Transverse colon (tissue), 4 donors: Measurements from ENCODE around the gene LMOD3. TPM values are rescaled to one million over a fixed set of nuclear protein-coding genes. Genes with fewer than 3 reads are reported as not detected.

Source experiments
- DNase-seq: peaks from one replicate; pipeline ENCODE4 v3.0.0-alpha.2; 2019
- H3K27ac ChIP-seq, 4 donors: fragments of 200-600 bp; sonication (generic); 2 replicates each; pipeline ENCODE4 v1.5.1; 2016 to 2018; ENCODE audit warnings: inconsistent platforms in 4 of 4
- H3K27me3 ChIP-seq: fragments of 200-600 bp; sonication (generic); 2 replicates; pipeline ENCODE4 v1.5.1; 2017; ENCODE audit warnings: inconsistent platforms
- H3K36me3 ChIP-seq, 4 donors: fragments of 200-600 bp; sonication (generic); 2 replicates each; pipeline ENCODE4 v1.5.1; 2017 to 2019; ENCODE audit warnings: inconsistent platforms in 4 of 4
- H3K4me1 ChIP-seq, 4 donors: fragments of 200-600 bp; sonication (generic); 2 replicates each; pipeline ENCODE4 v1.5.1; 2017 to 2020; ENCODE audit warnings: inconsistent platforms in 4 of 4
- H3K4me3 ChIP-seq, 4 donors: fragments of 200-600 bp; sonication (generic); 1 replicate in 1 of 4; 2 replicates in 3 of 4; pipeline versions ENCODE4 v1.5.1 to v1.6.1; 2017 to 2019; ENCODE audit warnings: inconsistent platforms in 4 of 4
- H3K9me3 ChIP-seq, 2 donors: fragments of 200-600 bp; sonication (generic); 2 replicates each; pipeline ENCODE4 v1.5.1; 2017 to 2019; ENCODE audit warnings: inconsistent platforms in 2 of 2
- CTCF ChIP-seq, 5 experiments: fragments of 200-600 bp in 3 of 5; fragments of 450-650 bp in 2 of 5; sonication (generic) in 3 of 5; IDR thresholded peaks; 1 replicate in 2 of 5; 2 replicates in 3 of 5; pipeline ENCODE4 v1.5.1; 2016 to 2017; ENCODE audit warnings: antibody characterized with exemption in 5 of 5, inconsistent platforms in 3 of 5, mild to moderate bottlenecking in 2 of 5, moderate library complexity in 1 of 5
- EP300 ChIP-seq: sonication (generic); formaldehyde crosslinking; IDR thresholded peaks from one replicate; pipeline ENCODE4 v1.6.1; 2017; ENCODE audit warnings: antibody characterized with exemption, low read depth
- POLR2A ChIP-seq: fragments of 450-650 bp; IDR thresholded peaks from one replicate; pipeline ENCODE4 v1.6.1; 2016; ENCODE audit warnings: antibody characterized with exemption, mild to moderate bottlenecking, moderate library complexity
- POLR2AphosphoS5 ChIP-seq, 3 donors: sonication (generic); formaldehyde crosslinking; IDR thresholded peaks; one replicate each; pipeline ENCODE4 v1.6.1; 2016; ENCODE audit warnings: antibody characterized with exemption in 3 of 3
- WGBS, 2 donors: methylation state at CpG; one replicate each; pipeline ENCODE4 v1.1.5; 2018; ENCODE audit warnings: low coverage in 1 of 2; 5-methylcytosine and 5-hydroxymethylcytosine counted together
- in situ Hi-C, 4 donors: fragments of 200-750 bp; cut with MboI; loops; one replicate each; pipeline versions ENCODE4 v1.15.0 to v1.15.1; 2017; ENCODE audit warnings: low sequenced_read_pairs in 3 of 4, low pct_ligation_motif_present in 1 of 4, low pct_unique_long_range_greater_than_20kb in 1 of 4
- intact Hi-C: fragments of 100-400 bp; cut with DNase I; formaldehyde crosslinking; loops from one replicate; pipeline ENCODE4 v1.15.1; 2023; ENCODE audit warnings: low total_unique reads
- total RNA-seq, 4 donors: library from RNA; depleted of rRNA; stranded (reverse); fragments of >200 nt; gene quantifications; one replicate each; pipeline ENCODE4 v1.1.0, GENCODE V29; 2016

LMOD3 gene
- total RNA-seq, 4 donors from 2014 or later, result 0.27 TPM; not detected in 3

DNA sequence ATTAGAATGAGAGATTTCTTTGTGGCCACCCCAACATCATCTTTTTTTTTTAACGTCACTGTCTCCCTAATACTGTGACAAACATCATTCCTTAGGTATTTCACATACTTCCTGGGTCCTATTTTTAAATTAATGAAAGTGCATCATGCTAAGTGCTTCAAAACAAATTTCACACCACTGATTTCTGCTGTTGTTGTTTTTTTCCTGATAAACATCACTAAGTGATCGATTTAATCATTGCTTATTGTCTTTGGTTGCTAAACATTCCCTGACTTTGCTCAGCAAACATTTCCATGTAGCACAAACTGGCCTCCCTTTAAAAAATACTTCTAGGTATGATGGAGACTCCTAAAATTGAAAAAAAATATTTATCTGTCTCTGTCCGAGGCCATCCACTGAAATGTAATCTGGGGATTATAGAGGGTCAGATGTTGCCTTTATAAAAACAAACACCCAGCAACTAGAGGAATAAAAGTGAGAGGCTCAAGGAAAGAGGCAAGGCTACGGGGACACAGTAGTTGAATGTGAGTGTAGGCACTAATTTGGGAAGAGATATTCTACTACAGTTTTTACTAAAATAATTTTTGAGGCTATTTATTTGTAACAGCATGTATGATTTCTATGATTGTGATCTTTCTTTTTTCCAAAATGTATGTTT lies 20.5 kb upstream of the LMOD3 start:
- in situ Hi-C loops, result loop anchor here in 1 of 4 donors (25.0 kb wide), 1 partner anchor 794 kb away; no protein-coding TSS in a partner anchor
- H3K36me3 ChIP-seq, result no peaks in the 10 kb centered on the region
- intact Hi-C loops, result no loop called here
- no peak for DNase-seq
- no peaks in the 10 kb centered on the region for H3K27me3 ChIP-seq
- no peaks in the 10 kb centered on the region for H3K9me3 ChIP-seq
- 62 to 72% methylated on average over 4 of the region's 4 CpGs for WGBS, 2 donors
- H3K27ac ChIP-seq, result no peak overlapping the region
- H3K4me1 ChIP-seq, result peaks cover 0 to 5% (median 0%) of the 10 kb centered on the region in 4 donors
- TF ChIP-seq POLR2AphosphoS5 (IDR thresholded peaks at IDR 0.05), result no peak
- no peak overlapping the region for H3K4me3 ChIP-seq

- TF ChIP-seq POLR2A (no peak), EP300 (no peak), POLR2AphosphoS5 (IDR thresholded peaks at IDR 0.05) (no peak), CTCF (IDR thresholded peaks at IDR 0.05) (no peak)
- Histone ChIP-seq H3K27ac (no peak overlapping the region), H3K4me3 (no peak overlapping the region), H3K36me3 (no peaks in the 10 kb centered on the region), H3K9me3 (no peaks in the 10 kb centered on the region), H3K27me3 (no peaks in the 10 kb centered on the region), H3K4me1 (peaks cover 0 to 5% (median 0%) of the 10 kb centered on the region in 4 donors)
- in situ Hi-C loops, result loop anchor here in 1 of 4 donors (25.0 kb wide), 1 partner anchor 795 kb away; no protein-coding TSS in a partner anchor
- 53 to 60% methylated on average over 3 of the region's 3 CpGs for WGBS, 2 donors
- no peak for DNase-seq
- intact Hi-C loops, result no loop called here
Observed at GRCh38 chr3:69142090-69142489, 19.7 kb upstream of the LMOD3 start.

GRCh38 chr3:69141313-69141712 lies 18.9 kb upstream of the LMOD3 start:
- H3K9me3 ChIP-seq, result no peaks in the 10 kb centered on the region
- in situ Hi-C loops, result loop anchor here in 1 of 4 donors (25.0 kb wide), 1 partner anchor 796 kb away; no protein-coding TSS in a partner anchor
- no peak for TF ChIP-seq POLR2AphosphoS5 (IDR thresholded peaks at IDR 0.05)
- TF ChIP-seq EP300, result no peak
- TF ChIP-seq CTCF (IDR thresholded peaks at IDR 0.05), result no peak
- no peak for TF ChIP-seq POLR2A
- H3K4me1 ChIP-seq, result peaks cover 0 to 5% (median 0%) of the 10 kb centered on the region in 4 donors
- no peak for DNase-seq
- no peak overlapping the region for H3K27ac ChIP-seq
- H3K36me3 ChIP-seq, result no peaks in the 10 kb centered on the region
- intact Hi-C loops, result no loop called here
- no peak overlapping the region for H3K4me3 ChIP-seq
- no peaks in the 10 kb centered on the region for H3K27me3 ChIP-seq

GRCh38 chr3:69137412-69137811 lies 15.0 kb upstream of the LMOD3 start:
- Histone ChIP-seq H3K4me3 (no peak overlapping the region), H3K9me3 (no peaks in the 10 kb centered on the region), H3K36me3 (no peaks in the 10 kb centered on the region), H3K27ac (no peak overlapping the region), H3K4me1 (peaks cover 0 to 5% (median 0%) of the 10 kb centered on the region in 4 donors), H3K27me3 (no peaks in the 10 kb centered on the region)
- TF ChIP-seq CTCF (IDR thresholded peaks at IDR 0.05) (no peak), POLR2AphosphoS5 (IDR thresholded peaks at IDR 0.05) (no peak), EP300 (no peak), POLR2A (no peak)
- intact Hi-C loops, result no loop called here
- in situ Hi-C loops, result loop anchor here in 1 of 4 donors (25.0 kb wide), 1 partner anchor 800 kb away; no protein-coding TSS in a partner anchor
- 89 to 100% methylated on average over 1 to 2 of the region's 2 CpGs for WGBS, 2 donors
- no peak for DNase-seq
